GM18505 (cell line): ENCODE measurements around the gene SIPA1L3.
A peak's percentile ranks its signal among the peaks of the same experiment; 100 is the strongest.

ENCODE experiments used
- ATAC-seq: cut with Tn5 transposase; IDR thresholded peaks from one replicate; pipeline ENCODE4 v1.9.1; 2021; ENCODE audit not compliant: unreplicated experiment
- POLR2A ChIP-seq: IDR thresholded peaks from 4 replicates; pipeline ENCODE4 v1.6.1; 2011; ENCODE audit warnings: borderline replicate concordance; ENCODE audit not compliant: insufficient read depth, insufficient read length; ENCODE audit errors: extremely low read depth

SIPA1L3 gene

DNA sequence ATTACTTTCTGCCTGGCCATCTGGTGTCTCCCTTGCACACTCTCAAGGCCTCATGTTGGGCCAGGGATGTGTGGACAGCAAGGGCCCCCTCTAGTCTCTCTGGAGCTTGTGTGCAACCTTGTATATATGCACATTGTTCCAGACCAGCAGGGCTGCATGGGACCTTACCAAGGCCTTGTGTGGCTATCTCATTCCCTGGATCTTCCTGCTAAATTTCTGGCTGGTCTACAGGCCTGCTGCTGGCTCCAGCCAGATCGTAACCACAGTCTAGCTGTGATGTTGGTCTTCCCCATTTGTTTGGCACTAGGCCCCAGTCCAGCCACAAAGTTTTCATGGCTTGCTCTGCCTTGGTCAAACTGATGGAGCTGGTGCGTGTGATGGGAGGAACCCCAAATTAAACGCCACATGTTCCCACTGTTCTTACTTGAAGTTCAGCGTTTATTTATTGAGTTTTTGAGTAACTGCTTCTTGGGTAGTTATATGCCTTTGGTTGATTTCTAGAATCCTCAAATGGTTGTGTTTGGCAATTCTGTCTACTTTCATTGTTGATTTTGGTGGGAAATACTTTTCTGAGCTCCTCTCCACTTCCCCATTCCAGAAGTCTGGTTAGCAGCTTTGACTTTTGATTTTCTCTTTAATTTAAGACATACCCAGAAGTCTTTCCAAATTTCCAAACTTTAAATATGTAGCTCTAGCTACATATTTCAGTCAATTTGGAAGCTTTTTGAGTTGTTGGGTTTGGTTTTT is 56.4 kb downstream of the SIPA1L3 start:
- no peak for TF ChIP-seq POLR2A
- ATAC-seq: no peak

DNA sequence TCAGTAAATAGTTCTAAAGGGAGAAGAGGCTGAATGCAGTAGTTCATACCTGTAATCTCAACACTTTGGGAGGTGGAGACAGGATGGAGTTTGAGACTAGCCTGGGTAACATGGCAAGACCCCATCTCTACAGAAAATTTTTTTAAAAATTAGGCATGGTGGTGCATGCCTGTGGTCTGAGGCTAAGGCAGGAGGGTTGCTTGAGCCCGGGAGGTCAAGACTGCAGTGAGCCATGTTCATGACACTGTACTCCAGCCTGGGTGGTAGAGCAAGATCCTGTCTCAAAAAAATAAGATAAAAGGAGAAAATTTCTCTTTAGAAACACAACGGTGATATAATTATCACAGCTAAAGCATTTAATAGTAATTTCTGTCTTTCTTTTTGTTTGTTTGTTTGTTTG is 57.1 kb downstream of the SIPA1L3 start:
- ATAC-seq: no peak
- no peak for TF ChIP-seq POLR2A

- TF ChIP-seq POLR2A: no peak
- ATAC-seq: no peak
Measured at GRCh38 chr19:37966211-37966661, 59.2 kb downstream of the SIPA1L3 start.

DNA sequence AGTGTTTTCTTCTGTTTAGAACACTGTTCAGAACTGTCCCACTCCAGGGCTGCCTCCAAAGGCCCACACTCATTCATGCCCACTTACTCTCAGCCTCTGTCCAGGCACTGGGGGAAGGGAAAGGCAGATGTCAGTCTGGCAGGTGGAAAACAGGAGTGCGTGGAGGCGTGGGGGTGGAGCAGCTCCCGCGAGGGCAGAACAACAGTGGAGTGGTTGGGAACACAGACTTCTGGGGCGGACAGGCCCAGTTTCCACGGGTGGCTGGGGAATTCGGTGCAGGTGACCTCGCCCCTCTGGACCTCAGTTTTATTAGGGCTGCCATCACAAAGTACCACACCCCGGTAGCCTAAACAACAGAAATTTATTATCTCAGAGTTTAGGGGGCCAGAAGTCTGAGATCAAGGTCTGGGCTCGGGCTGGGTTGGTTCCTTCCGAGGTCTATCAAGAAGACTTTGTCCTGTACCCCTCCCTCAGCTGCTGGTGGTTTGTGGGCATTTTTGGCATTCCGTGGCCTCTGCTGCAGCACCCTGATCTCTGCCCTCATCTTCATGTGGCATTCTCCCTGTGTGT is 59.7 kb downstream of the SIPA1L3 start:
- ATAC-seq: no peak
- TF ChIP-seq POLR2A: no peak

- TF ChIP-seq POLR2A: no peak
- no peak for ATAC-seq
Measured at GRCh38 chr19:37969695-37970094, 62.7 kb downstream of the SIPA1L3 start.

DNA sequence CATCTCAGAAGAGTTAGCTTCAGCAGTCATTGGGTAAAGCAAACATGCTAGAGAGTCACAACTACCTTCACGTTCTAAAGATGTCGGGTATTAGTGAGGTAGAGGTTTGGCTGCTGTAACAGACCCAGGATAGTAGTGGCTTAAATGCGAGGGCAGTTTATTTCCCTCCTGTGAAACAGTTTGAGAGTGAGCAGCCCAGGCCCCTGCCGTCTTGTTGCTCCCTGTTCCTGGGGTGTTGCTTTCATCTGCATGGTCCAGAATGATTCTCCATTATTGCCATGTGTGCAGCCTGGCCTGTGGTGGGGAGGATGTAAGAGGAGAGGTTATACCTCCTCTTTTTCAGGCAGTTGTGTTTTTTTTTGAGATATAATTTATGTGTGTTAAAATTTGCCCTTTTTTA is 63.7 kb downstream of the SIPA1L3 start:
- ATAC-seq: no peak
- TF ChIP-seq POLR2A: no peak

DNA sequence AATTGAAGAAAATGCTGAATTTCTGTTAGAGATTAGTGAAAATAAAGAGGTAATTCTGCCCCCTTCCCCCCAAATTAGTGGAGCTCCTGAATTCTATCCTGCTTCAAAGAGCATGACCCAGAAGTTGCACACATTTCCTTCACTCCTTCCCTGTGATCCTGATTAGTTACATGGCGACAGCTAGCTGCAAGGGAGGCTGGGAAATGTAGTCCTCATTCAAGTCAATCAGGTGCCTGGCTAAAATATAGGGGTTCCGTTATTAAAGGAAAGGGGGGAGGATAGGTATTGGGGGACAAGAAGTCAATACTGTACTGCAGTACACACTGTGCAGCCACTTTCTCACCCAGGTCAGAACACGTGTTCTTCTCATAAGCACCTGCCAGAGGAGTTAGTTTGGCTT is 65.8 kb downstream of the SIPA1L3 start:
- no peak for TF ChIP-seq POLR2A
- no peak for ATAC-seq

- no peak for ATAC-seq
- no peak for TF ChIP-seq POLR2A
Measured at GRCh38 chr19:37973666-37974065, 66.7 kb downstream of the SIPA1L3 start.

DNA sequence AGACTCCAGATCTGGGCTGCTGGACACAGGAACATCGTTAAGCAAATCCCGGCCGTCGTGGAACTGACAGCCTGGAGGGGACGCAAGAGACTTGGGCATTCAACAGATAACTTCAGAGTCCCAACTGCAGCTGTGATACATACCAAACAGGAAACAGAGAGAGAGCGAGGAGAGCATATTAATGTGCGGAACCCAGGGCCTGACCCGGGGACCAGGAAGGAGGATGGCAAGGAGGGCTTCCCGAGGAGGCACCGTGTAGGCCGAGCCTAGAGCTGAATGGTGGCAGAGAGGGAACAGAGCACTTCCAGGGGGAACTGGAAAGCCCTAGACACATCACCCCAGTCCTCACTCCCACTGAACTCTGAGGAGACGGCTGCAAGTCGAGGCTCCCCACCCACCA is 68.1 kb downstream of the SIPA1L3 start:
- no peak for ATAC-seq
- TF ChIP-seq POLR2A: no peak

DNA sequence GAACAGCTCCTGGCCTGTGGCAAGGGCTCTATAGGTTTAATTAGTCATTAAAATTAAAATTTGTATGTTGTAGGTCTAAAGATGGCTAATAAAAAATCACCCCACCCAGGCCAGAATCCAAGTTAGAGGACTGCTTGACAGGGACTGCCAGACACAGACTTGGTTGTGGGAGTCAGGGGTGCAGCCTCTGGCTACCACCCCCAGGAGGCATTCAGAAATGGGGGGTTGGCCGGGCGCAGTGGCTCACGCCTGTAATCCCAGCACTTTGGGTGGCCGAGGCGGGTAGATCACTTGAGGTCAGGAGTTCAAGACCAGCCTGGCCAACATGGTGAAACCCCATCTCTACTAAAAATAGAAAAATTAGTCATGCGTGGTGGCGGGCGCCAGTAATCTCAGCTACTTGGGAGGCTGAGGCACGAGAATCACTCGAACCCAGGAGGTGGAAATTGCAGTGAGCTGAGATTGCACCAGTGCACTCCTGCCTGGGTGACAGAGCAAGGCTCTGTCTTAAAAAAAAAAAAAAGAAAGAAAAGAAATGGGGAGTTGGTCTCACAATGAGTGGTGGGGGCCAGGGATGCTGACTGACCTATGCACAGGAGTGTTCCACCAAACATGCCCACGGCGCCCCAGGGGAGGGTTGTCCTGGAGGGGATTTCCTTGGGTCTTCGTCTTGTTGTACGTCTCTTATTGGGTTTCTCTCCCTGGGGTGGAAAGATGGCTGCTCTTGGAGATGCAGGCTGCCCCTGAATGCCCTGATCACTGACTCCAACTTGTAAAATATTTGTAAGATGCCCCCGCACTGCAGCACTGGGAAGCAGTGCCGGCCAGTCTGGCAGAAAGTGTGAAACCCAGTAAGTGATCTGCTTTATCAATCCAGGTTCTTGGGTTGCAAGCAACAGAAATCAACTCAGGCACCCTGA is 68.8 kb downstream of the SIPA1L3 start:
- no peak for ATAC-seq
- no peak for TF ChIP-seq POLR2A

DNA sequence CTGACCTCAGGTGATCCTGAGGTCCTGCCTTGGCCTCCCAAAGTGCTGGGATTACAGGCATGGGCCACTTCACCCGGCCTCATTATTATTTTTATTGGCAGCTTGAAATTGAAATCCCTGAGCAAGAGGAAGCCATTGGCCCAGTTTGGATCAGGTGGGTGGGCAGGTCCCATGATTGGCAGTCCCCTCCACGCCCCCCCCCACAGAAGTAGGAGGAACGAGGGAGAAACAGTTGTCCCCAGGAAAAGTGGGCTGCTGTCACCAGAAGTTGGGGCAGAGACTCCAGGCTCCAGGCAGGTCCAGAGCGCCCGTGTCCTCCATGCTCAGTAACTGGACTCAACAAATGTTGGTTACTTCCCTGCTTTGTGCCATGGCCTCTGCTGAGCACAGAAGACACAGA is 70.4 kb downstream of the SIPA1L3 start:
- ATAC-seq: no peak
- TF ChIP-seq POLR2A: no peak

DNA sequence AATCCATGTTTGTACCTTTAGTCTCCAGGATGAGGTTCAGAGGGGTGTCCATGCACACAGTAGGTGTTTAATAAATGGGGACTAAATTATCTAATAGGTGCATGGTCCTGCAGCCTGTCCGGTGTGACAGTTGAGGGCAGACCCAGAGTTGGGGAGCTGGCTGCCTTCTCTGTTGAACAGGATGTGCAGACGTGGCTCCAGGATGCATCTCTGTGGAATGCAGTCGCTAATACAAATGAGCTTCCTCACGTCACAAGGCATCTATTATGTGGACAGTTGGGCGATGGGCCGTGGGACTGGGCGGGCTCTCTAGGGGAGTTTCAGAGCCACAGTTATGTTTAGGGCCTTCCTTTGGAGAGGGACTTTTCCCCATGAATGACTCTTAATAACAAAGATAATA is 71.0 kb downstream of the SIPA1L3 start:
- TF ChIP-seq POLR2A: peak; percentile 45
- ATAC-seq: no peak

GRCh38 chr19:37979547-37980082 is 72.6 kb downstream of the SIPA1L3 start:
- ATAC-seq: peak; percentile 38
- peak; percentile 17 for TF ChIP-seq POLR2A
